ENCODE data around the gene SUN3.

The SUN3 gene

DNA sequence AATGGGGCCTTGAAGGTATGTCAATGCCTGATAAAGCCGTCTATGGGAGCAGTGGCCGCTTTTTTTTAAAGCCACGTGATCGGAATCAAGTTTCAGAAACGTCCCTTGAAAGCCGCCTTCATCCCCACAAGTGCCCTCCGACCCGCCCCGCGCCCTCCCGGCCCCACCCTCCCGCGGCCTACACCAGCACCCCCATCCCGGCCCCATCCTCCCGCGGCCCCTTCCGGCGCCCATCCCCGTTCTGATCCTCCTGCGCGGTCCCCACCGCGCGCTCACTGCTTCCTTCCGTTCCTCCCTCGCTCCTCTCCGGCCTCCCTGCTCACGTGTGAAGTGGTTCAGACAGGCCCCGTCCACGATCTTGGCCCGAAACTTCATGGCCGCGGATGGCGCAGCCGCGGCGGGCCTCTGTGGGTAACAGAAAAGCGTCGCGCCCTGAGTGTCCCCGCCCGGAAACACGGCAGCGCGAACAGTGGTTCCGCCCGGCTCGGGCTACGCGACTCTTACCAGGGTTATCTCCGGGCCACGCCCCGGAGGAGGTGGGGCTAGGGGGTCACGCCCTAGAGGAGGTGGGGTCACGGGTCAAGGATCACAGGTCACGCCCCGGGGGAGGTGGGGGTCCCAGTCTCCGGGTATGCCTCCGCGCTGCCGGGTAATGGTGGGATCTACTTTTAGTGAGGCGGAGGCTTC lies 49.6 kb downstream of the SUN3 start, which contains the start of gene HUS1:
TSS of gene HUS1 (minus strand) at position 471 of the 687 bp plus-strand sequence. CDS start at position 375, 96 bp downstream.
- DNase-seq (ENCODE audit: low read depth in 2 of 2), result peak; percentile 87 to 93

GRCh38 chr7:47978790-47979144 lies 50.1 kb downstream of the SUN3 start:
- DNase-seq (ENCODE audit: low read depth in 2 of 2), result no peak

DNA sequence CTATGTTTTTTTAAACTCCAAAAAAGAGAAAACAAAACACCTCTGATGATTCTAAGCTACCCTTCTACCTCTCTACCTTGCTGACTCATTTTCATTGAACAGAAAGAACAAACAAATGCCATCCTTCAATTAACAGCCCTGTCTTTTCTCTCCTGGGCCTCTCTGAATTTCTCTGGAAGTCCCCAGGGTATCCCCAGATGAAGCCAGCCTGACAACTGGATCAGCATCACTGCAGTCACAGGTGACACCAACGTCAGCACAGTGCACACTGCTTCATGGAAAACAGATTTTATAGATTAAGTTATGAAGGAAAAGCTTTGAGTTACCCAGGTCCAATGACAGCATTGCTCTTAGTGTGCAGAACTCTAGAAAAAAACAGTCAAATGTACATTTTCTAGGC lies 55.2 kb downstream of the SUN3 start:
- DNase-seq (ENCODE audit: low read depth in 2 of 2), result no peak

DNA sequence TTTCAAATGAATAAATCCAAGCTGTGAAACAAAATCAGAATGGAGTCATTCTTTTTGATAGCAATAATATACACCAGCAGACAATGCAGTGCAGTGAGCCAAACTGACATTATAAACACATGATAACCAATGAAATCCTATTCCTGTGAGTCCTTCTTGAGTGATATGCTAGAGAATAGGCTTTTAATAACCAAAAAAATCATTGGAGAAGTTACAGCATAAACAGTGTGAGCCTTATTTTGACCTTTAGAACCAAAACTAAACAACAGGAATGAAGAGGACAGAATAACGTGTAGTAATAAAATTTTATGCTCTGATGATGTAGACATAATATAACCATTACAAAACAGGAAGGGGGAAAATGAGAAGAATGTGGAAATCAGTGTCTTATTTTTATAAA lies 58.1 kb downstream of the SUN3 start:
- no peak for DNase-seq (ENCODE audit: low read depth in 2 of 2)

- DNase-seq (ENCODE audit: low read depth in 2 of 2), result peak; percentile 32 to 44
Measured at GRCh38 chr7:47968847-47969774, 59.8 kb downstream of the SUN3 start.

DNA sequence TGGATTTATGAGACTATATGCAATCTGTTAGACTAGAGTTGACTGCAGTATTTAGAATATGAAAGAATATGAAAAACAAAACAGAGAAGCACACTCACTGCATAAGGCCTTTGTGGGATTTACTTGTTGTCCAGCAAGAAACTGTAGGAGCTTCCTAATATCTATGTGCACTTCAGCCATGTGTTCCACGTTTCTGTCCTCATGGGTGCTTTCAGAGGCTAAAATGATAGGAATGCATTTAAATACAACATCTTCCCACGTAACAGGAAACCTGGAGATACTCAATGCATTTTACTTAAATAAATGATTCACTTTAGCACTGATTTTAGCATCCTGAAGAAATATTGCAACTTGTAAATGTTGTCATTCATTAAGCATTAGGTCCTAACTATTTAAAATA lies 61.2 kb downstream of the SUN3 start:
- no peak for DNase-seq (ENCODE audit: low read depth in 2 of 2)

- DNase-seq (ENCODE audit: low read depth in 2 of 2), result no peak
Measured at GRCh38 chr7:47967123-47967522, 61.8 kb downstream of the SUN3 start.

- no peak for DNase-seq (ENCODE audit: low read depth in 2 of 2)
Measured at GRCh38 chr7:47965456-47965855, 63.5 kb downstream of the SUN3 start.

GRCh38 chr7:47962262-47962661 lies 66.6 kb downstream of the SUN3 start:
- no peak for DNase-seq (ENCODE audit: low read depth in 2 of 2)

- no peak for DNase-seq (ENCODE audit: low read depth in 2 of 2)
Measured at GRCh38 chr7:47957156-47957555, 71.8 kb downstream of the SUN3 start.

- no peak for DNase-seq (ENCODE audit: low read depth in 2 of 2)
Measured at GRCh38 chr7:47956220-47956619, 72.7 kb downstream of the SUN3 start.

DNA sequence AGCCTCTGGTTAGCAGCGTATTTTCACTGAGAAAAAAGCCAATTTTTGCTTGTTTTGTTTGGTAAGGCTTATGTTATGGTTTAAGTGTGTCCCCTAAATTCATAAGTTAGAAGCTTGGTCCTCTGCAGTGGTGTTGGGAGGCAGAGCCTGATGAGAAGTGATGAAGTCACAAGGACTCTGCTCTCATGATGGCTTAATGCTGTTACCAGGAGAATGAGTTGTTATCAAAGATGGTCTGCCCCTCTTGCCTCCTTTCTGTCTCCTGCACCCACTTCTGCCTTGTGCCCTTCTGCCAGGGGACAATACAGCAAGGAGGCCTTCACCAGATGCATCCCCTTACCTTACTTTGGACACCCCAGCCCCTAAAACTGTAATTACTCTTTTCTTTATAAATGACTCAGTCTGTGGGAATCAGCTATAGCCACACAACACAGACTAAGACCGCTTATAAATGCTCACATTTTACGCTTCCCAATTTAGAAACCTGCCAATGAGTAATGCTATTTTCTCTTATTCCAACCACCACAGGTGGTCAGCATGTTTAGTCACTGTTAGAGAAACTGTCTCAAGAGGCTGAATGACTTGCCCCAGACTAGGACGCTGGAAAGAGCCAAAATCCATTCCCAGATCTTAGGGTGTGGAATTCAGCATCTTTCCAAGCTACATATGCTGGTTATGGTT lies 74.5 kb downstream of the SUN3 start:
- DNase-seq (ENCODE audit: low read depth in 2 of 2), result no peak

DNA sequence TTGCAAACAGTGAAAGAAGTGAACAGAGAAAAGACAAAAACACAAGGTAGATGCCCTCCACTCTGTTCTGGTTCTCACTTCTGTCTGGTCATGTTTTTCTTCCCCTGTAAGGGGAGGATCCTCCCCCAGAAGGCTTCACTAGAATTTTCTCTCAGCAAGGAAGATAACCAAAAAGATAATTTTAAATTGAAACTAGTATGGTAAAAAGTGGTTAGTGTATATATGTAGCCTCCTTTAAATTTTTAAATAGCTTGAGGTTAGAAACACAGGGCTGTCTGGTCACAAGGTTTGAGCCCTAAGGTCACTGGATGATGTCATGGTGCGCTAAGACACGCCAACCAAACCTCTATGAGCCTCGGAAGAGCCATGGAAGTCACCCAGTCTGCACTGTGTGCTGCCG lies 75.1 kb downstream of the SUN3 start:
- DNase-seq (ENCODE audit: low read depth in 2 of 2), result no peak

DNA sequence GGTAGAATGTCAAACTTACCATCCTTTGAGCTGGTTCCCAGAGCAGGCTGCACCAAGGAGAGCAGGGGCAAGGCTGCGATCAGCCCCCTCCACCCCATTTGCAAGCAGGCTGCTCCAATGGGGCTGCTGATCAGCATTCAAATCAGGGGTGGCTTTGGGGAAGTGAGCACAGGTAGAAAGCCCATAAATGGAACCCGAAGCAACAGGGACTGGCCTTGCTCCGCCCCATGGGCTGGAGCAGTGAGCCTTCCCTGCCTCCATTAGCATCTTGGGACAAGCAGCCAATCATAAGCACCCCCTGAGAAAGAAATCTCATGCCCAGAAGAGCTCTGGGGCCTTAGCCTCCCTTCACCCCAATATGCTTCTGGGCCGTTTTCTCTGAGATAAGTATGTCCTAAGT lies 76.7 kb downstream of the SUN3 start:
- DNase-seq (ENCODE audit: low read depth in 2 of 2), result no peak

DNA sequence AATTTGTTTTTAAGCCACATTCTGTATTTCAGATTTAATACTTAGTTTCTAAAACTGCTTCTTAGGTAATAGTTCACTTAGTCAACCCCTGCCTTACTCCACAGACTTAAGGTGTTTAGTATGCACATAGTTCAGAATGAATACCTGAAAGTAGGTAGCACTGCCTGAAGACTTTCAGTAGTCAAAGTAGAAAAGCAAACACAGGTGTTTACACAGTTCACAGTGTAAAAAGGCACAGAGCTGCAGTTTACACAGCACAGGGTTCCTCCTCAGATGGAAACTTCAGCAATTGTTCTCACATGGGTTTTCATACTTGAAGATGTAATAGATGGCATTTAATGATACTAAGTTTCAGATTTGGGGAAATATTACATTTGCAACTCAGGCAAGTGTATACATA lies 77.5 kb downstream of the SUN3 start:
- DNase-seq (ENCODE audit: low read depth in 2 of 2), result no peak

DNA sequence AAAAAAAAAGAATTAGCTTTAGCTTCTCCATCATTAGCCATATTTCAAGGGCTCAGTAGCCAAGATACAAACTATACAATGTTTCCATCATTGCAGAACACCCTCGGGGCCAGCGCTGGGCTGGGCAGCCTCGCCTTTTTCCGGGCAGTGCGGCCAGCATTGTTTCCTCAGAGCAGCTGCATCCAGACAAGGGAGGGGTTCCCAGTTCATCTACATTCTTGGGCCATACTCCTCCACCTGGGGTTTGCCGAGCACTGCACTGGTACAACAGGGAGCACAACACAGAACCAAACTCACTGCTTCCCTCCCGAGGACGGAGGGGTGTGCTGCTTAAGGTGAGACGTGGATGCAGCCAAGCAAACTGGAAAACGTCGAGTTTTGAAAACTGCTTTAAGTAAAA lies 78.2 kb downstream of the SUN3 start:
- no peak for DNase-seq (ENCODE audit: low read depth in 2 of 2)

DNA sequence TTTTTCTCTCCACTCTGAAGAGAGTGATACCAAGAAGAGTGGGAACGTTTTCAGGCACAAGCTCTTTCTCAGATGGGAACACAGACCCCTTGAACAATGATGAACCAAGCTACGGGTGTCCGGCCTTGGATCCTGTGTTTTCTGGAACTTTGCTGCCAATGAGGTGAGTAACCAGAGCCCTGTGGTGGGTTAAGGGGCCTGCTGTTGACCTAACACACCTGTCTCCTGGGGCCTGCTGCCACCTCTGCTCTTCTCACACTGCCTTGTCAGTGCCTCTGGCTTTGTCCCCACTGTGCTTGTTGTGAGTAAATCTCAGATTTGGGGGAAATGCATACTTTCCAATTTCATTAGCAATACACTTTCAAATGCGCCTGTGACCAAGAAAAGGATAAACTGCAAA lies 79.2 kb downstream of the SUN3 start:
- DNase-seq (ENCODE audit: low read depth in 2 of 2), result no peak

DNA sequence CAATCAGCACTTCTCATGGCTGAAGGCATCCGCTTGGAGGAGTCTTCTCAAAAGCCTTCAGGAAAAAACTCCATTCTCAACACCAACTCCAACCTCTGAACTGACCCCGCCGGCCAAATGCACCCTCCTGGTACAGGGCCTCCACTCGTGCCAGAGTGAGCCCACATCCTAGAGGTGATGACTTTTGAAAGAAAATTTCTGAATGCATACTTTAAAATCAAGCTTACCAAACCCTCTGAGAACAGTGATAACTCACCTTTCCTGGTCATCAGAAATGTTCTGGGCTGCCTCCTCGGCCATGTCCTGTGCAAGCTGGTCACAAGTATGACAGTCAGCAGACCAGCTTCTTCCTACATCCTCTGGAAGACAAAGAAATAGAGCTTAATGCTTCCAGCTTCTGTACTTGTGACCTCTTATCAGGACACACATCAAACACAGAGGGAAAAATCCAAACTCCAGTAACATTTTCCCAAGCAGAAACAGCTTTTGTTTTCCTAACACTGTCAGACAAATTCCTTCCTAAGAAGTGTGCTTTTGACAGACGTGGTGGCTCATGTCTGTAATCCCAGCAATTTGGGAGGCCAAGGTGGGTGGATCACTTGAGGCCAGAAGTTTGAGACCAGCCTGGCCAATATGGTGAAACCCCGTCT lies 80.6 kb downstream of the SUN3 start, which contains the start of gene PKD1L1:
TSS of gene PKD1L1 (minus strand) at position 326 of the 650 bp plus-strand sequence. CDS start at position 300, 26 bp downstream.
- DNase-seq (ENCODE audit: low read depth in 2 of 2), result no peak

DNA sequence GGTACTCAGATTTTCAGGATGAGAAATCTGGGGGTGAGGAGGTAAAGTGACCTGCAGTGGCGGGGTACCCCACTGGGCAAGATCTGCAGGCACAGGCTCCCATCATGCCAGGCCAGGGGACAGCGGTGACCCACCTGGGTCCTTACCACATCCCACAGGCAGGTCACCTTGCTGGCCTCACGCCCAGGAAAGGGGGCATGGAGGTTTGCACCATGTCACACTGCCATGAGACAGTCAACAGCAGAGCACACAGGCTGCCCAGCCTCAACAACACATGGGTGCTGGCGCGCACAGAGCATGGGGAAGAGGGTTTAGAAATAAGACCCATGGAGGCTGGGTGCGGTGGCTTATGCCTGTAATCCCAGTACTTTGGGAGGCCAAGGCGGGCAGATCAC lies 81.6 kb downstream of the SUN3 start:
- no peak for DNase-seq (ENCODE audit: low read depth in 2 of 2)

- no peak for DNase-seq (ENCODE audit: low read depth in 2 of 2)
Measured at GRCh38 chr7:47946581-47947354, 82.1 kb downstream of the SUN3 start.

All from stimulated activated CD4-positive, alpha-beta T cell treated with anti-CD3 and anti-CD28 coated beads, Interleukin-4, amount 100 ng/mL, for 48 hours (primary cell).